ENCODE data around the gene KCNK7. TPM values are rescaled to one million over a fixed set of nuclear protein-coding genes. Genes with fewer than 3 reads are reported as not detected.

The KCNK7 gene
- not detected in 2 replicates for polyA plus RNA-seq

GRCh38 chr11:65595543-65596281 lies at the start of gene KCNK7:
Gene KCNK7 (minus strand): TSS chr11:65595800. CDS start chr11:65595772, 28 bp downstream.

GRCh38 chr11:65637794-65638419 lies 42.3 kb upstream of the KCNK7 start, which contains the start of gene SIPA1:
Gene SIPA1 (plus strand): TSS chr11:65638101. CDS start chr11:65640922, 2,821 bp downstream.

GRCh38 chr11:65615229-65615949 lies 19.8 kb upstream of the KCNK7 start, which contains the start of gene PCNX3:
Gene PCNX3 (plus strand): TSS chr11:65615776. CDS start chr11:65616312, 536 bp downstream.

GRCh38 chr11:65575568-65576231 lies 19.9 kb downstream of the KCNK7 start, which contains the start of gene EHBP1L1:
Gene EHBP1L1 (plus strand): TSS chr11:65576053. CDS start chr11:65576303, 250 bp downstream.

GRCh38 chr11:65572356-65573051 lies 23.1 kb downstream of the KCNK7 start, which contains the start of gene FAM89B:
Gene FAM89B (plus strand): TSS chr11:65572538. CDS start chr11:65572670, 132 bp downstream.

GRCh38 chr11:65569973-65570918 lies 25.4 kb downstream of the KCNK7 start, which contains the start of gene ZNRD2:
Gene ZNRD2 (plus strand): TSS chr11:65570477. CDS start chr11:65570492, 15 bp downstream.

GRCh38 chr11:65558002-65558929 lies 37.3 kb downstream of the KCNK7 start, which contains the start of gene LTBP3:
Gene LTBP3 (minus strand): TSS chr11:65558359. CDS start chr11:65557959, 400 bp downstream.

Other genes with a start within 250 kb of the KCNK7 start
- gene TIGD3, start 241.0 kb downstream of the KCNK7 start, polyA plus RNA-seq, result 1.7 and 1.8 TPM in 2 replicates
- 0.51 TPM in 1 of 2 replicates, not detected in the other for gene SLC25A45, start 213.2 kb downstream of the KCNK7 start, polyA plus RNA-seq
- gene FRMD8, start 209.2 kb downstream of the KCNK7 start, polyA plus RNA-seq, result 2.2 and 2.6 TPM in 2 replicates
- 65.7 and 70.6 TPM in 2 replicates for gene NEAT1, start 173.0 kb downstream of the KCNK7 start, polyA plus RNA-seq
- 70,295 and 74,607 TPM in 2 replicates for gene MALAT1, start 96.8 kb downstream of the KCNK7 start, polyA plus RNA-seq
- 17.9 and 24.7 TPM in 2 replicates for gene SCYL1, start 70.7 kb downstream of the KCNK7 start, polyA plus RNA-seq
- gene LTBP3, start 37.4 kb downstream of the KCNK7 start, polyA plus RNA-seq, result 0.57 and 1.3 TPM in 2 replicates
- 9.2 and 18.7 TPM in 2 replicates for gene ZNRD2, start 25.3 kb downstream of the KCNK7 start, polyA plus RNA-seq
- 3.2 and 10.1 TPM in 2 replicates for gene FAM89B, start 23.3 kb downstream of the KCNK7 start, polyA plus RNA-seq
- gene EHBP1L1, start 19.7 kb downstream of the KCNK7 start, polyA plus RNA-seq, result not detected in 2 replicates
- gene MAP3K11, start 18.4 kb upstream of the KCNK7 start, polyA plus RNA-seq, result 0.78 and 1.7 TPM in 2 replicates
- 0.74 and 1.5 TPM in 2 replicates for gene PCNX3, start 20.0 kb upstream of the KCNK7 start, polyA plus RNA-seq
- not detected in 2 replicates for gene SIPA1, start 42.3 kb upstream of the KCNK7 start, polyA plus RNA-seq
- gene RELA, start 67.1 kb upstream of the KCNK7 start, polyA plus RNA-seq, result 2.3 and 3.0 TPM in 2 replicates
- 2.4 and 7.8 TPM in 2 replicates for gene KAT5, start 116.5 kb upstream of the KCNK7 start, polyA plus RNA-seq
- gene RNASEH2C, start 125.0 kb upstream of the KCNK7 start, polyA plus RNA-seq, result 6.6 and 13.0 TPM in 2 replicates
- gene AP5B1, start 185.2 kb upstream of the KCNK7 start, polyA plus RNA-seq, result 0.08 and 0.35 TPM in 2 replicates
- not detected in 2 replicates for gene OVOL1, start 191.3 kb upstream of the KCNK7 start, polyA plus RNA-seq
- gene SNX32, start 238.2 kb upstream of the KCNK7 start, polyA plus RNA-seq, result 2.2 and 4.6 TPM in 2 replicates

All from Purkinje cell (primary cell).